GM19023 (cell line): ENCODE results near the gene CYB561D1.
A peak's percentile ranks its signal among the peaks of the same experiment; 100 is the strongest.

ENCODE experiments used
- ATAC-seq: cut with Tn5 transposase; IDR thresholded peaks from one replicate; pipeline ENCODE4 v1.9.1; 2021; ENCODE audit warnings: mild to moderate bottlenecking, moderate library complexity; ENCODE audit not compliant: unreplicated experiment

Gene CYB561D1

GRCh38 chr1:109546311-109547109, 52.6 kb downstream of the CYB561D1 start:
- no peak for ATAC-seq

GRCh38 chr1:109547463-109548320, 53.8 kb downstream of the CYB561D1 start:
- ATAC-seq = peak; percentile 14

- peak; percentile 93 for ATAC-seq
These were observed 54.7 kb downstream of the CYB561D1 start, which contains the start of gene GNAI3 for GRCh38 chr1:109548321-109549267. Gene GNAI3 (plus strand): TSS chr1:109548615. CDS start chr1:109548721, 106 bp downstream.
